GM23248 (cell line): ENCODE data around the gene KIAA1549.

Experiments
- EZH2 ChIP-seq: fragments of 200-600 bp; sonication (generic); IDR thresholded peaks from 2 replicates; pipeline ENCODE4 v1.6.1; 2018; ENCODE audit warnings: antibody characterized with exemption, mild to moderate bottlenecking; ENCODE audit not compliant: insufficient read depth, poor library complexity, severe bottlenecking
- EZH2phosphoT487 ChIP-seq: fragments of 200-600 bp; sonication (generic); IDR thresholded peaks from 2 replicates; pipeline ENCODE4 v1.6.1; 2018; ENCODE audit warnings: antibody characterized with exemption, moderate library complexity, mild to moderate bottlenecking, low read depth; ENCODE audit not compliant: insufficient read depth

DNA sequence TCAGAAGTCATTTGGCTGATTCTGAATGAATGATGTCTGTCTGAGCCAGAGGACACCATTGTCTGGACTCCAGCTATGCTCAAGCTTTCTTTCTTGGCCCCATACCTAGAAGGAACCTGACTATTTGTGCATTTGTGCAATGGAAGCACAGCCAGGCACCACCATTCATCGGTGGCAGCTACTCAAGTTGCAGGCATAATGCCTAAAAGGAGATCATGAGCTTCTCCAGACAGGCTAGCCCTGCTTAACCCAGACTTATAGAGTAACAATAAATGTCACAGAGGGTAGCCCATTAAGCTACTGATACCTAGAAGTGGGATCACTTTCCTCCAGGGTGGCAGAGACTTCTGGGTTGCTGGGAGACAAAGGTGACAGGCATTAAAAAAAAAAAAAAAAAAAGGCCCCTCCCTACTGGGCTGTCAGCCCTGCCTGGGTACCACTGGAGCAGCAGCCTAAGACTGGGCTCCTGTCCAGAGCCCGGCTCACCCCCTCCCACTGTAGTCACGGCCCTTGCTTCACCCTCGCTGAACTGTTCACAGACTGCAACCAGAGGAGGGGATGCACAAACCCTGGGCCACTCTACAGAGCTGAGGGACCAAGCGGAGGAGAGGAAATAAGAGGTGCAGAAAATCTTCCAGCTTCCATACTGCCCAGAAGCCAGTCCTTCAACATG is 107.8 kb downstream of the KIAA1549 start:
- no peak for TF ChIP-seq EZH2
- TF ChIP-seq EZH2phosphoT487 = no peak
